GM12878 (cell line): ENCODE results near the gene PDIA3. TPM values are rescaled to one million over a fixed set of nuclear protein-coding genes. Genes with fewer than 3 reads are reported as not detected.

Source experiments
- ATAC-seq: fragments of 200-7000 bp; cut with Tn5 transposase; 3 replicates; pipeline ENCODE4 v1.9.1; 2020; ENCODE audit warnings: mild to moderate bottlenecking, moderate library complexity
- BruUV-seq: library from RNA; stranded (reverse); fragments of 400-500 nt; replicated peaks from 2 replicates; lab custom pipeline; 2021; lab: Mats Ljungman, UMichigan
- CTCF ChIA-PET: fragments of 300-600 bp; sonication (Branson Sonifier 250); formaldehyde crosslinking; extraction: SDS; loops from one replicate; lab custom pipeline; 2021; ENCODE audit warnings: inconsistent platforms; lab: Yijun Ruan, JAX
- POLR2A ChIA-PET: fragments of 350-600 bp; formaldehyde crosslinking; extraction: SDS; loops from one replicate; lab custom pipeline; 2021; ENCODE audit warnings: inconsistent platforms; lab: Charles Lee
- RAD21 ChIA-PET: fragments of 300-600 bp; sonication (Branson Sonifier 250); formaldehyde crosslinking; loops from one replicate; lab custom pipeline; 2023; ENCODE audit warnings: antibody characterized with exemption; ENCODE audit not compliant: unreplicated experiment; lab: Charles Lee
- SMC1A ChIA-PET: fragments of 300-600 bp; sonication (Branson Sonifier 250); formaldehyde crosslinking; loops from one replicate; lab custom pipeline; 2023; ENCODE audit not compliant: unreplicated experiment, uncharacterized antibody; lab: Charles Lee
- DNase-seq: peaks from one replicate; pipeline ENCODE4 v3.0.0-alpha.2; 2011; ENCODE audit warnings: low read depth, low spot score
- FAIRE-seq: peaks from 3 replicates; lab custom pipeline; 2011; peaks lifted over from hg19 to GRCh38; lab: Jason Lieb, UNC
- H2AFZ ChIP-seq: 2 replicates; pipeline ENCODE4 v1.6.0; 2011; ENCODE audit warnings: low read depth, low read length, control low read depth; ENCODE audit not compliant: control insufficient read depth
- H3K27ac ChIP-seq: 2 replicates; pipeline ENCODE4 v1.5.1; 2011; ENCODE audit warnings: control low read depth; ENCODE audit not compliant: control insufficient read depth, insufficient read depth
- H3K27me3 ChIP-seq, 2 experiments: replicated peaks in 1 of 2; 2 replicates each; pipeline versions ENCODE4 v1.6.0 to v1.6.1; 2011; ENCODE audit warnings: low read length in 1 of 2; ENCODE audit not compliant: control insufficient read depth in 2 of 2, insufficient read depth in 2 of 2
- H3K36me3 ChIP-seq, 2 experiments: 2 replicates each; pipeline ENCODE4 v1.5.1; 2011; ENCODE audit warnings: low read length in 1 of 2; ENCODE audit not compliant: control insufficient read depth in 2 of 2, insufficient read depth in 2 of 2
- H3K4me1 ChIP-seq: 2 replicates; pipeline ENCODE4 v1.6.1; 2011; ENCODE audit warnings: mild to moderate bottlenecking, low read length, moderate library complexity, mixed read lengths; ENCODE audit not compliant: control insufficient read depth, insufficient read depth
- H3K4me2 ChIP-seq: 2 replicates; pipeline ENCODE4 v1.6.0; 2011; ENCODE audit warnings: control low read depth; ENCODE audit not compliant: control insufficient read depth, insufficient read depth
- H3K4me3 ChIP-seq: fragments of 200-600 bp; sonication (generic); 2 replicates; pipeline ENCODE4 v1.5.1; 2016
- H3K79me2 ChIP-seq: 2 replicates; pipeline ENCODE4 v1.6.0; 2011; ENCODE audit warnings: low read length; ENCODE audit not compliant: control insufficient read depth, insufficient read depth
- H3K9ac ChIP-seq: 2 replicates; pipeline ENCODE4 v1.8.0; 2011; ENCODE audit warnings: low read length, control low read depth, mixed read lengths; ENCODE audit not compliant: control insufficient read depth, insufficient read depth
- H3K9me3 ChIP-seq: replicated peaks from 3 replicates; pipeline ENCODE4 v1.5.1; 2011; ENCODE audit warnings: mild to moderate bottlenecking, low read length; ENCODE audit not compliant: control insufficient read depth, insufficient read depth
- H4K20me1 ChIP-seq: 2 replicates; pipeline ENCODE4 v1.6.0; 2011; ENCODE audit not compliant: control insufficient read depth, insufficient read depth
- BMI1 ChIP-seq: fragments of 450-650 bp; IDR thresholded peaks from 2 replicates; pipeline ENCODE4 v1.6.1; 2016; ENCODE audit warnings: mild to moderate bottlenecking, moderate library complexity, borderline replicate concordance
- EGR1 ChIP-seq, 2 experiments: IDR thresholded peaks; 1 replicate in 1 of 2; 2 replicates in 1 of 2; pipeline ENCODE4 v1.6.1; 2011 to 2012; ENCODE audit warnings: low read depth in 2 of 2, low read length in 2 of 2, borderline replicate concordance in 1 of 2, mild to moderate bottlenecking in 1 of 2, moderate library complexity in 1 of 2
- MEF2B ChIP-seq: fragments of 450-650 bp; IDR thresholded peaks from 2 replicates; pipeline ENCODE4 v1.6.1; 2018; ENCODE audit warnings: mild to moderate bottlenecking, moderate library complexity; ENCODE audit not compliant: partially characterized antibody, poor library complexity, severe bottlenecking
- POLR2A ChIP-seq: IDR thresholded peaks from 2 replicates; pipeline ENCODE4 v1.6.1; 2011; ENCODE audit warnings: low read depth, mild to moderate bottlenecking, low read length
- RAD21 ChIP-seq: IDR thresholded peaks from 2 replicates; pipeline ENCODE4 v1.6.1; 2011; ENCODE audit warnings: mild to moderate bottlenecking, low read depth, low read length, moderate library complexity; ENCODE audit not compliant: insufficient read depth
- SUPT20H ChIP-seq: IDR thresholded peaks from 2 replicates; pipeline ENCODE4 v1.6.1; 2011; ENCODE audit warnings: low read depth, mild to moderate bottlenecking, low read length, moderate library complexity, borderline replicate concordance; ENCODE audit not compliant: control insufficient read depth
- YY1 ChIP-seq: IDR thresholded peaks from 2 replicates; pipeline ENCODE4 v1.6.1; 2011; ENCODE audit warnings: low read depth, mild to moderate bottlenecking, low read length
- ZNF24 ChIP-seq: fragments of 450-650 bp; IDR thresholded peaks from 2 replicates; pipeline ENCODE4 v1.6.1; 2017; ENCODE audit warnings: antibody characterized with exemption, mild to moderate bottlenecking
- WGBS: methylation state at CpG from one replicate; pipeline ENCODE4 v1.1.6; 2016; ENCODE audit warnings: low lambda C conversion rate; ENCODE audit not compliant: insufficient replicate concordance, insufficient coverage; ENCODE audit errors: missing lambda C conversion rate; 5-methylcytosine and 5-hydroxymethylcytosine counted together
- in situ Hi-C: fragments of 300-500 bp; cut with MboI; formaldehyde crosslinking; loops from 9 replicates; pipeline ENCODE4 v1.14.3; 2018; ENCODE audit warnings: mixed read lengths
- intact Hi-C: fragments of 100-400 bp; cut with micrococcal nuclease; formaldehyde crosslinking; loops from one replicate; pipeline ENCODE4 v1.14.2; 2022; ENCODE audit not compliant: unreplicated experiment
- polyA plus RNA-seq, 11 experiments: library from polyadenylated mRNA; depleted of rRNA in 4 of 11; unstranded in 6 of 11; stranded (reverse) in 5 of 11; fragments of >200 nt; fragmentation: Nextera tagmentation in 4 of 11; fragmentation: Illumina TruSeq in 1 of 11; extraction: Ambion mirVana in 4 of 11; extraction: Trizol in 1 of 11; gene quantifications; 1 replicate in 1 of 11; 2 replicates in 10 of 11; pipeline versions ENCODE4 v1.2.1 to v1.2.3, GENCODE V29; 2011 to 2016; ENCODE audit warnings: inconsistent platforms in 2 of 11, missing spikeins in 2 of 11, low read depth in 1 of 11
- total RNA-seq, 4 experiments: library from RNA; depleted of rRNA in 3 of 4; stranded (reverse); fragments of >200 nt in 3 of 4; fragmentation: Illumina TruSeq in 1 of 4; extraction: Trizol in 1 of 4; gene quantifications; 2 replicates each; pipeline versions ENCODE4 v1.2.1 to v1.2.3, GENCODE V29; 2013 to 2021
- TF ChIP-seq, protein P1 (sequence below): fragments of 450-650 bp; IDR thresholded peaks from 2 replicates; pipeline ENCODE4 v1.6.1; 2016; ENCODE audit warnings: mild to moderate bottlenecking
- TF ChIP-seq, protein P2 (sequence below): IDR thresholded peaks from 2 replicates; pipeline ENCODE4 v1.6.1; 2012; ENCODE audit warnings: low read length, inconsistent platforms
- TF ChIP-seq, protein P3 (sequence below): fragments of 450-650 bp; IDR thresholded peaks from 2 replicates; pipeline ENCODE4 v1.6.1; 2017; ENCODE audit warnings: mild to moderate bottlenecking
- TF ChIP-seq, protein P4 (sequence below): fragments of 150-350 bp; IDR thresholded peaks from 2 replicates; pipeline ENCODE4 v1.6.1; 2014; ENCODE audit warnings: mild to moderate bottlenecking, low read depth, low read length
- TF ChIP-seq, protein P5 (sequence below): fragments of 450-650 bp; conservative IDR thresholded peaks from 2 replicates; pipeline ENCODE4 v1.6.1; 2017; ENCODE audit warnings: mild to moderate bottlenecking, moderate library complexity

Gene PDIA3
- total and polyA plus RNA-seq, 10 of the 15 experiments (the other 5 are each of a cell fraction or from before 2014, with no cell fraction given), result 18.2 to 716 (median 181) TPM

DNA sequence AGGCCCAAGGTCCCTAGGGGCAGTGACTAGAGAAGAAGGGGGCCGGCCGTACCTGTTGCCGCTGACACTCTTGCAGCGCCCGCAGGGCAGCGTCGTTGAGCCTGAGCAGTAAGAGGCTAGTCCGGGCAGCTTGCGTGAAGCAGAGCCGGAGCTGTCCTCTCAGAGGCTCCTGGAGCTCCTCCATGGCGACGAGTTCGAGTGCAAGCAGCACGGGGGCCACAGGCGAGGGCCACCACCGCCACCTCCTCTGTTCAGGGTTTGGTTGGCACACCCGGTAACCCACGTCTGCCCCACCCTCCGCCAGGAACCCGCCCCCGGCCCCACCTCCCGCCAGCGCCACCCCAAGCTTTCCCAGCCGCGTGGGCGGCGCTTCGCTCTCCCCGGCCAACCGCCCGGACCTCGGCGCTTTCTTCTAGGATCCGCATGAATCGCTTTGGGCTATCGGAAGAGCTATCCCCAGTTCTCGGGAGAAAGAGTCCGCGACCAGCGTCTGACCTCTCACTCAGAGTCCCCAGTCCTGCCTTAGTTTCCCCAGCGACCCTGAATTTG, 30.6 kb downstream of the PDIA3 start, which contains the start of gene ELL3:
ELL3 (minus strand) TSS at position 249 of the 549 bp plus-strand sequence; CDS start at position 184, 65 bp downstream.
- Histone ChIP-seq H3K27me3 (no peaks in the 10 kb centered on the region), H3K4me2 (peak within 1 kb of the TSS; percentile 100), H3K79me2 (no peaks in the 10 kb centered on the region), H3K4me1 (peaks cover 16% of the 10 kb centered on the region), H3K9me3 (no peaks in the 10 kb centered on the region; the same call in 2 of the 3 replicates), H3K4me3 (peak within 1 kb of the TSS; percentile 78), H3K27ac (peak within 1 kb of the TSS; percentile 91), H3K36me3 (peaks cover 6 to 13% of the 10 kb centered on the region in 2 experiments), H4K20me1 (no peaks in the 10 kb centered on the region), H2AFZ (peak within 1 kb of the TSS; percentile 77), H3K9ac (peak within 1 kb of the TSS; percentile 79)
- WGBS, result under 1% methylated on average over 24 of the region's 41 CpGs
- BruUV-seq, result no TSS peak
- SMC1A ChIA-PET, result interaction anchor here (0.6 to 14.9 kb wide), 16 partner anchors 10 to 102 kb away, joined by 3 to 129 read pairs (median 3); partner anchors contain the start of genes MFAP1, PDIA3 and SERF2
- CTCF ChIA-PET, result interaction anchor here (1.0 to 5.8 kb wide), 11 partner anchors 12 to 54 kb away, joined by 3 to 72 read pairs (median 6); partner anchors contain the start of genes HYPK, MFAP1, SERF2 and SERINC4
- FAIRE-seq (no peak), ATAC-seq (peak; percentile 75), DNase-seq (no peak)
- in situ Hi-C loops (loop anchor here (25.0 kb wide), 1 partner anchor 1514 kb away; the partner anchor contains the start of genes GANC and TMEM87A), intact Hi-C loops (loop anchor here (1.0 to 5.0 kb wide), 3 partner anchors 12 to 51 kb away; partner anchors contain the start of gene WDR76)
- POLR2A ChIA-PET, result interaction anchor here (0.8 to 4.4 kb wide), 12 partner anchors 12 to 511 kb away, joined by 3 to 58 read pairs (median 7); partner anchors contain the start of genes GOLM2, HYPK, MFAP1 and SERF2
- RAD21 ChIA-PET, result interaction anchor here (0.6 to 3.5 kb wide), 15 partner anchors 9 to 564 kb away, joined by 3 to 54 read pairs (median 8); partner anchors contain the start of genes HYPK, MFAP1, SERF2 and SERINC4
- TF ChIP-seq, protein P1, sequence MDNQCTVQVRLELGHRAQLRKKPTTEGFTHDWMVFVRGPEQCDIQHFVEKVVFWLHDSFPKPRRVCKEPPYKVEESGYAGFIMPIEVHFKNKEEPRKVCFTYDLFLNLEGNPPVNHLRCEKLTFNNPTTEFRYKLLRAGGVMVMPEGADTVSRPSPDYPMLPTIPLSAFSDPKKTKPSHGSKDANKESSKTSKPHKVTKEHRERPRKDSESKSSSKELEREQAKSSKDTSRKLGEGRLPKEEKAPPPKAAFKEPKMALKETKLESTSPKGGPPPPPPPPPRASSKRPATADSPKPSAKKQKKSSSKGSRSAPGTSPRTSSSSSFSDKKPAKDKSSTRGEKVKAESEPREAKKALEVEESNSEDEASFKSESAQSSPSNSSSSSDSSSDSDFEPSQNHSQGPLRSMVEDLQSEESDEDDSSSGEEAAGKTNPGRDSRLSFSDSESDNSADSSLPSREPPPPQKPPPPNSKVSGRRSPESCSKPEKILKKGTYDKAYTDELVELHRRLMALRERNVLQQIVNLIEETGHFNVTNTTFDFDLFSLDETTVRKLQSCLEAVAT, result no peak
- TF ChIP-seq ZNF24, result no peak
- peak in 1 of 2 experiments; percentile 91; a peak in 2 of 3 replicates for TF ChIP-seq EGR1 (IDR thresholded peaks at IDR 0.05; ENCODE audit: borderline replicate concordance in 1 of 2, low read depth in 2 of 2, low read length in 2 of 2)
- TF ChIP-seq, protein P2, sequence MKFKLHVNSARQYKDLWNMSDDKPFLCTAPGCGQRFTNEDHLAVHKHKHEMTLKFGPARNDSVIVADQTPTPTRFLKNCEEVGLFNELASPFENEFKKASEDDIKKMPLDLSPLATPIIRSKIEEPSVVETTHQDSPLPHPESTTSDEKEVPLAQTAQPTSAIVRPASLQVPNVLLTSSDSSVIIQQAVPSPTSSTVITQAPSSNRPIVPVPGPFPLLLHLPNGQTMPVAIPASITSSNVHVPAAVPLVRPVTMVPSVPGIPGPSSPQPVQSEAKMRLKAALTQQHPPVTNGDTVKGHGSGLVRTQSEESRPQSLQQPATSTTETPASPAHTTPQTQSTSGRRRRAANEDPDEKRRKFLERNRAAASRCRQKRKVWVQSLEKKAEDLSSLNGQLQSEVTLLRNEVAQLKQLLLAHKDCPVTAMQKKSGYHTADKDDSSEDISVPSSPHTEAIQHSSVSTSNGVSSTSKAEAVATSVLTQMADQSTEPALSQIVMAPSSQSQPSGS, result no peak
- no peak for TF ChIP-seq MEF2B
- TF ChIP-seq POLR2A, result peak; percentile 70; the same call in 1 of the 2 replicates
- TF ChIP-seq, protein P3, sequence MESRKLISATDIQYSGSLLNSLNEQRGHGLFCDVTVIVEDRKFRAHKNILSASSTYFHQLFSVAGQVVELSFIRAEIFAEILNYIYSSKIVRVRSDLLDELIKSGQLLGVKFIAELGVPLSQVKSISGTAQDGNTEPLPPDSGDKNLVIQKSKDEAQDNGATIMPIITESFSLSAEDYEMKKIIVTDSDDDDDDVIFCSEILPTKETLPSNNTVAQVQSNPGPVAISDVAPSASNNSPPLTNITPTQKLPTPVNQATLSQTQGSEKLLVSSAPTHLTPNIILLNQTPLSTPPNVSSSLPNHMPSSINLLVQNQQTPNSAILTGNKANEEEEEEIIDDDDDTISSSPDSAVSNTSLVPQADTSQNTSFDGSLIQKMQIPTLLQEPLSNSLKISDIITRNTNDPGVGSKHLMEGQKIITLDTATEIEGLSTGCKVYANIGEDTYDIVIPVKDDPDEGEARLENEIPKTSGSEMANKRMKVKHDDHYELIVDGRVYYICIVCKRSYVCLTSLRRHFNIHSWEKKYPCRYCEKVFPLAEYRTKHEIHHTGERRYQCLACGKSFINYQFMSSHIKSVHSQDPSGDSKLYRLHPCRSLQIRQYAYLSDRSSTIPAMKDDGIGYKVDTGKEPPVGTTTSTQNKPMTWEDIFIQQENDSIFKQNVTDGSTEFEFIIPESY, result no peak
- no peak for TF ChIP-seq SUPT20H
- 0 out of 2 replicates have a peak, but pooled peaks have one; percentile 4 for TF ChIP-seq YY1
- TF ChIP-seq, protein P4, sequence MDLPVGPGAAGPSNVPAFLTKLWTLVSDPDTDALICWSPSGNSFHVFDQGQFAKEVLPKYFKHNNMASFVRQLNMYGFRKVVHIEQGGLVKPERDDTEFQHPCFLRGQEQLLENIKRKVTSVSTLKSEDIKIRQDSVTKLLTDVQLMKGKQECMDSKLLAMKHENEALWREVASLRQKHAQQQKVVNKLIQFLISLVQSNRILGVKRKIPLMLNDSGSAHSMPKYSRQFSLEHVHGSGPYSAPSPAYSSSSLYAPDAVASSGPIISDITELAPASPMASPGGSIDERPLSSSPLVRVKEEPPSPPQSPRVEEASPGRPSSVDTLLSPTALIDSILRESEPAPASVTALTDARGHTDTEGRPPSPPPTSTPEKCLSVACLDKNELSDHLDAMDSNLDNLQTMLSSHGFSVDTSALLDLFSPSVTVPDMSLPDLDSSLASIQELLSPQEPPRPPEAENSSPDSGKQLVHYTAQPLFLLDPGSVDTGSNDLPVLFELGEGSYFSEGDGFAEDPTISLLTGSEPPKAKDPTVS, result no peak
- TF ChIP-seq, protein P5, sequence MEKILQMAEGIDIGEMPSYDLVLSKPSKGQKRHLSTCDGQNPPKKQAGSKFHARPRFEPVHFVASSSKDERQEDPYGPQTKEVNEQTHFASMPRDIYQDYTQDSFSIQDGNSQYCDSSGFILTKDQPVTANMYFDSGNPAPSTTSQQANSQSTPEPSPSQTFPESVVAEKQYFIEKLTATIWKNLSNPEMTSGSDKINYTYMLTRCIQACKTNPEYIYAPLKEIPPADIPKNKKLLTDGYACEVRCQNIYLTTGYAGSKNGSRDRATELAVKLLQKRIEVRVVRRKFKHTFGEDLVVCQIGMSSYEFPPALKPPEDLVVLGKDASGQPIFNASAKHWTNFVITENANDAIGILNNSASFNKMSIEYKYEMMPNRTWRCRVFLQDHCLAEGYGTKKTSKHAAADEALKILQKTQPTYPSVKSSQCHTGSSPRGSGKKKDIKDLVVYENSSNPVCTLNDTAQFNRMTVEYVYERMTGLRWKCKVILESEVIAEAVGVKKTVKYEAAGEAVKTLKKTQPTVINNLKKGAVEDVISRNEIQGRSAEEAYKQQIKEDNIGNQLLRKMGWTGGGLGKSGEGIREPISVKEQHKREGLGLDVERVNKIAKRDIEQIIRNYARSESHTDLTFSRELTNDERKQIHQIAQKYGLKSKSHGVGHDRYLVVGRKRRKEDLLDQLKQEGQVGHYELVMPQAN, result 0 out of 2 replicates have a peak, but pooled peaks have one; percentile 29
- TF ChIP-seq RAD21, result no peak
- no peak for TF ChIP-seq BMI1
